Upper lobe of right lung (tissue), 1 donor: ENCODE data around the gene CYP4F12. TPM values are rescaled to one million over a fixed set of nuclear protein-coding genes. Genes with fewer than 3 reads are reported as not detected.
"Not testable (repeated sequence)": the region's sequence is repeated elsewhere in the genome, so short reads cannot be mapped to it uniquely, and the experiment has no call there.

ENCODE experiments used
- ATAC-seq: fragments of 200-7000 bp; cut with Tn5 transposase; one replicate; pipeline ENCODE4 v1.9.1; 2020; ENCODE audit warnings: mild to moderate bottlenecking, moderate library complexity
- DNase-seq: peaks from one replicate; pipeline ENCODE4 v3.0.0-alpha.2; 2020
- H3K27ac ChIP-seq: fragments of 200-600 bp; one replicate; pipeline ENCODE4 v1.8.0; 2022
- H3K27me3 ChIP-seq: fragments of 200-600 bp; one replicate; pipeline ENCODE4 v1.8.0; 2022; ENCODE audit warnings: mild to moderate bottlenecking
- H3K36me3 ChIP-seq: fragments of 200-600 bp; one replicate; pipeline ENCODE4 v1.8.0; 2022
- H3K4me1 ChIP-seq: fragments of 200-600 bp; one replicate; pipeline ENCODE4 v1.8.0; 2022
- H3K4me3 ChIP-seq: fragments of 200-600 bp; one replicate; pipeline ENCODE4 v1.8.0; 2022; ENCODE audit warnings: mild to moderate bottlenecking
- H3K9me3 ChIP-seq: fragments of 200-600 bp; one replicate; pipeline ENCODE4 v1.8.0; 2022
- intact Hi-C: fragments of 100-400 bp; cut with DNase I; formaldehyde crosslinking; loops from one replicate; pipeline ENCODE4 v1.11.0; 2022
- total RNA-seq: library from RNA; stranded (reverse); fragmentation: NEBNext Ultra II Directional; extraction: Animal tissue kit (Norgen Biotek cat#: 25700); gene quantifications from one replicate; pipeline ENCODE4 v1.2.1, GENCODE V29; 2021
- TF ChIP-seq, protein P1 (sequence below): fragments of 200-600 bp; IDR thresholded peaks from one replicate; pipeline ENCODE4 v1.8.0; 2022; ENCODE audit warnings: antibody characterized with exemption
- donor health status: DM: no; HTN: yes; CAD: no; lungs with severe emphysema.

Gene CYP4F12
- total RNA-seq, 1 donor from 2014 or later: 3.7 TPM

DNA sequence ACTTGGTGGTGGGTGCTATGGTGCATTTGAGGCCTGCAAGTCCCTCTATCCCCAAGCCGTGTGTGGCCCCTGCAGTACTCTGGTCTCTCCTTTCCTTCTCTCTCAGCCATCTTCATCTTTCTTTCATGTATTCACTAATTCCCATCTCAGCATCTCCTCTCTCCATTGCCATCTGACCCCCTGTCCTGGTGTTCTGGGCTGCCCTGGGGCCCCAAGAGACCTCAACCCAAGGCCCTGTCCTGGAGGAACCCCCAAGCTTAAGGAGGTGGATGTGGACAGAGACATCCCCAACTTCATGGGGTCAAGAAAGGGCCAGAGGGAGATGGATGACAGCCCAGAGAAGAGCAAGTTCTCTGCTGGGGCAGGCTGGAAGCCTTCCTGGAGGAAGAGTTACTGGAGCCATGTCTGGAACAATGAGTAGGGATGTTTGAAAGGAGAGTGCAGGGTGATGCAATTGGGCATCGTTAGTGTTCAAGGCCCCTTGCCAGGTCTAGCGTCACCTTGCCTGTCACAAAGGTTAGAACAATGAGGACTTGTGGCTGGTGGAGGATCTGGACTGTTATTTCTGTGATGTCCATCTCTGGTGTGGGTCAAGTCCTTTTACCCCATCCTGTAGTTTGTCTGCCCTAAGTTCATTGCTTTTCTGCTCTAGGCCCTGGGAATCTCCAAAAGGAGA is 28.7 kb upstream of the CYP4F12 start:
- H3K9me3 ChIP-seq: no peaks in the 10 kb centered on the region
- no peak overlapping the region for H3K4me3 ChIP-seq
- no peaks in the 10 kb centered on the region for H3K4me1 ChIP-seq
- H3K27ac ChIP-seq: no peak overlapping the region
- TF ChIP-seq, protein P1, sequence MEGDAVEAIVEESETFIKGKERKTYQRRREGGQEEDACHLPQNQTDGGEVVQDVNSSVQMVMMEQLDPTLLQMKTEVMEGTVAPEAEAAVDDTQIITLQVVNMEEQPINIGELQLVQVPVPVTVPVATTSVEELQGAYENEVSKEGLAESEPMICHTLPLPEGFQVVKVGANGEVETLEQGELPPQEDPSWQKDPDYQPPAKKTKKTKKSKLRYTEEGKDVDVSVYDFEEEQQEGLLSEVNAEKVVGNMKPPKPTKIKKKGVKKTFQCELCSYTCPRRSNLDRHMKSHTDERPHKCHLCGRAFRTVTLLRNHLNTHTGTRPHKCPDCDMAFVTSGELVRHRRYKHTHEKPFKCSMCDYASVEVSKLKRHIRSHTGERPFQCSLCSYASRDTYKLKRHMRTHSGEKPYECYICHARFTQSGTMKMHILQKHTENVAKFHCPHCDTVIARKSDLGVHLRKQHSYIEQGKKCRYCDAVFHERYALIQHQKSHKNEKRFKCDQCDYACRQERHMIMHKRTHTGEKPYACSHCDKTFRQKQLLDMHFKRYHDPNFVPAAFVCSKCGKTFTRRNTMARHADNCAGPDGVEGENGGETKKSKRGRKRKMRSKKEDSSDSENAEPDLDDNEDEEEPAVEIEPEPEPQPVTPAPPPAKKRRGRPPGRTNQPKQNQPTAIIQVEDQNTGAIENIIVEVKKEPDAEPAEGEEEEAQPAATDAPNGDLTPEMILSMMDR: no peak
- DNase-seq (no peak), ATAC-seq (no peak)
- intact Hi-C loops: no loop called here
- H3K27me3 ChIP-seq: no peaks in the 10 kb centered on the region
- no peaks in the 10 kb centered on the region for H3K36me3 ChIP-seq

- no peak overlapping the region for H3K27ac ChIP-seq
- H3K4me1 ChIP-seq: no peaks in the 10 kb centered on the region
- intact Hi-C loops: no loop called here
- H3K36me3 ChIP-seq: no peaks in the 10 kb centered on the region
- ATAC-seq (no peak), DNase-seq (no peak)
- TF ChIP-seq, protein P1: no peak
- no peak overlapping the region for H3K4me3 ChIP-seq
- no peaks in the 10 kb centered on the region for H3K27me3 ChIP-seq
- no peaks in the 10 kb centered on the region for H3K9me3 ChIP-seq
Observed at GRCh38 chr19:15644816-15645215, 28.1 kb upstream of the CYP4F12 start.

- TF ChIP-seq, protein P1: no peak
- H3K9me3 ChIP-seq: no peaks in the 10 kb centered on the region
- peaks cover 2% of the 10 kb centered on the region for H3K27me3 ChIP-seq
- H3K4me3 ChIP-seq: no peak overlapping the region
- no peaks in the 10 kb centered on the region for H3K4me1 ChIP-seq
- no peaks in the 10 kb centered on the region for H3K36me3 ChIP-seq
- no peak for ATAC-seq
- no peak for DNase-seq
- intact Hi-C loops: no loop called here
- no peak overlapping the region for H3K27ac ChIP-seq
Observed at GRCh38 chr19:15649526-15649925, 23.4 kb upstream of the CYP4F12 start.

GRCh38 chr19:15650123-15650522 is 22.8 kb upstream of the CYP4F12 start:
- DNase-seq, H3K4me3 ChIP-seq, intact Hi-C loops, H3K27ac ChIP-seq, H3K4me1 ChIP-seq, H3K36me3 ChIP-seq, H3K27me3 ChIP-seq, ATAC-seq, H3K9me3 ChIP-seq: not testable (repeated sequence)

- intact Hi-C loops: no loop called here
- TF ChIP-seq, protein P1: no peak
- no peaks in the 10 kb centered on the region for H3K4me1 ChIP-seq
- no peak for DNase-seq
- no peak overlapping the region for H3K4me3 ChIP-seq
- no peaks in the 10 kb centered on the region for H3K9me3 ChIP-seq
- no peak overlapping the region for H3K27ac ChIP-seq
- peaks cover 6% of the 10 kb centered on the region for H3K27me3 ChIP-seq
- ATAC-seq: no peak
- no peaks in the 10 kb centered on the region for H3K36me3 ChIP-seq
Observed at GRCh38 chr19:15651791-15652190, 21.1 kb upstream of the CYP4F12 start.

- peaks cover 6% of the 10 kb centered on the region for H3K27me3 ChIP-seq
- intact Hi-C loops: no loop called here
- TF ChIP-seq, protein P1: no peak
- H3K4me3 ChIP-seq: no peak overlapping the region
- ATAC-seq (no peak), DNase-seq (no peak)
- no peak overlapping the region for H3K27ac ChIP-seq
- H3K4me1 ChIP-seq: no peaks in the 10 kb centered on the region
- no peaks in the 10 kb centered on the region for H3K36me3 ChIP-seq
- H3K9me3 ChIP-seq: no peaks in the 10 kb centered on the region
Observed at GRCh38 chr19:15652559-15653278, 20.2 kb upstream of the CYP4F12 start.
